Hepatocyte (in vitro differentiated cells): ENCODE data around the gene FAM13C.

Experiments used
- CTCF ChIP-seq: fragments of 200-600 bp; sonication (generic); IDR thresholded peaks from 2 replicates; pipeline ENCODE4 v1.5.1; 2016; ENCODE audit warnings: antibody characterized with exemption, mild to moderate bottlenecking; ENCODE audit not compliant: poor library complexity
- EZH2 ChIP-seq: fragments of 200-600 bp; sonication (generic); IDR thresholded peaks from 2 replicates; pipeline ENCODE4 v1.6.1; 2016; ENCODE audit warnings: antibody characterized with exemption, mild to moderate bottlenecking, borderline replicate concordance
- EZH2phosphoT487 ChIP-seq: fragments of 200-600 bp; sonication (generic); IDR thresholded peaks from one replicate; pipeline ENCODE4 v1.6.1; 2018; ENCODE audit warnings: antibody characterized with exemption, mild to moderate bottlenecking, low read depth, moderate library complexity; ENCODE audit not compliant: unreplicated experiment, severe bottlenecking

GRCh38 chr10:59299933-59300332, 62.4 kb downstream of the FAM13C start:
- TF ChIP-seq EZH2phosphoT487 (no peak), CTCF (no peak), EZH2 (no peak)
